IPS-18c (cell line): ENCODE measurements around the gene C2CD4D.

Source experiments
- H3K4me3 ChIP-seq: 2 replicates; pipeline ENCODE4 v1.7.0; 2013; ENCODE audit warnings: low read depth, mild to moderate bottlenecking, low read length, moderate library complexity; ENCODE audit not compliant: insufficient read depth
- H3K9me3 ChIP-seq: one replicate; pipeline ENCODE4 v1.6.1; 2013; ENCODE audit warnings: mild to moderate bottlenecking, low read length, moderate library complexity; ENCODE audit not compliant: control insufficient read depth, insufficient read depth

Gene C2CD4D

DNA sequence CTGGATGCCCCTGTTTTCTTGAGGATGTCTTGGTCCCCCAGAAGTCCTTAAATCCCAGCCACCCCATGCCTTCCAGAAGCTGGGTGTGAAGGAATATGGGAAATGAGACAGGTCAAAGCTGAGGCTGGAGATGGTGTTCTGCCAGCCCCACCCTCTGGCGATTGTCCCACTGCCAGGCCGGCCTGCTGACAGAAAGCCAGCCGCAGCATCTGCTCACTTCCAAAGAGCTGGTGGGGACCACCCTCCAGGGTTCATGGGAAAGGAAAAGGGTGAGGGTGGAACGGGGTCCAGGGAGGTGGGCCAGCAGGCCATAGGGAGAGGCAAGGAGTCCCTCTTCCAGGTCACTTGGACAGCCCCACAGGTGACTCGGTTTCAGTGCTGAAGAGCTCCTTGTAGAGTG is 32.5 kb downstream of the C2CD4D start:
- Histone ChIP-seq H3K9me3 (peaks cover 5% of the 10 kb centered on the region), H3K4me3 (no peak overlapping the region)

DNA sequence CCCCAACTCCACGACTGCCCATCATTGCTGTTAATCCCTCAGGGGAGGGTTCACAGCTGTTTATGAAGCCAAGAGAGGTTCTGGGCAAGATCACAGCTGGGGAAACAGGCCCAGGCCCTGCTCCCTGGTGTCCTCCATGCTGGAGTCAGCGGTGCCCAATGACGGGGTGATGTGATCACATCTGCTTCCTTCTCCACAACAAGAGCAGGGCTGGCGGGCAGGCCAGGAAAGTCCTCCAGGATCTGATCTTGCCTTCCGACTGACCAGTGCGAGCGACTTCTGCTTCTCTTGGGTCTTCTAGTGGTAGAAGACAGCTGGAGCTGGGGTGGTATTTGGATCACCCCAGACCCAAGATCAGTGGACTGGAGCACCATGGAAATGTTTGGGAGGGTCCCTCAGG is 33.5 kb downstream of the C2CD4D start:
- Histone ChIP-seq H3K4me3 (no peak overlapping the region), H3K9me3 (peaks cover 5% of the 10 kb centered on the region)

DNA sequence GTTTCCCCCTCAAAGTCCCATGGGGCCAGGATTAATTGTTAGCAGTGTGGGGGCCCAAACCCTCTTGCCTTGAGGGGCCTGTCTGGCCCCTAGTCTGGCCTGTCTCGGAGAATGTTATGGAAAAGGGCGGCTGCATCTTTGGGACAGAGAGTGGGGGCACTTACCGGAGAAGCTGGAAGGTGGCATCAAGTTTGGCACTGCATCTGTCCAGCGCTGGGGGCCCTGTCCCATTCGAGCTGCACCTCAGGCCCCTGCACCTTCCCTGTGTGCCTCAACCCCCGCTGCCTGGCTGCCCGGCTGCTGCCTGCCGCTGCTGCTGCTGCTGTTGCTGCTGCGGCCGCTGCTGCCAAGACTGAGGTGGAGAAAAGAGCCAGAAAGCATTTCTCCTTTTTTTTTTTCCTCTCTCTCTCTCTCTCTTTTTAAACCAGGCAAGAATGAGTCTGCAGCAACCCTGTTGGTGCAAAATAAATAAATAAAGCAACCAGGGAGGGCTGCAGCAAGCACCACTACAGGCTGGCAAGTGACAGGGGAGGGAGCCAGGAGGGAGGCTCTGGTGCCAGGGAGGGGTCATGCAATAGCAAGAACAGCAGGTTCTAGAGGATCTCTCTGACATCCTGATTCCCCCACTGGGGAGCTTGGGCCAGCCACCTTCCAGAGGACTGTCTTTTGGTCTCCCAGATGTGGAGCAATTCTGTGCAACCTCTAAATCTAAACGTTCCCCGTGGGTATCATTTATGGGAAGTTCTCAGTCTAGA is 34.4 kb downstream of the C2CD4D start, which contains the start of gene LINGO4:
Gene LINGO4, minus strand, starts transcription at position 354 of the 755 bp plus-strand sequence. CDS start 2,715 bp downstream, outside the sequence.
- no peak within 1 kb of the TSS for H3K4me3 ChIP-seq
- peaks cover 5% of the 10 kb centered on the region for H3K9me3 ChIP-seq

DNA sequence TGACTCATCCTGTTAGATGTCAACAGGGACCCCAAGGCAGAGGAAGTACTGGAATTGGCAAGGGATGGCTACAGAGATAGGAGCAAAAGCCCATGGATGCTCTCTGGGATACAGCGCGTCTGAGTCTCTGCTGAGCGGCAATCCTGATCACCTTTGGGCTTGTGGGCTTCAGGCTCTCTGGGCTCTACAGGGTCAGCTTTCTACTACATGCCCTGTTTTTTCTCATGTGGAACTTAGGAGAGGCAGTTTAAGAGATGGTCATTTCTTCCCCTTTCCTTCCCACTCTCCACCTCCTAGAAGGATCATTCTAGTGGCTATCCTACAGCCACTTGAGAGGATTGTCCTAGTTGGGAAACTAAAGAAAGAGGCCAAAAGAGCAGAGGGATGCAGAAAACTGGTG is 35.7 kb downstream of the C2CD4D start:
- no peak overlapping the region for H3K4me3 ChIP-seq
- H3K9me3 ChIP-seq, result peaks cover 5% of the 10 kb centered on the region

DNA sequence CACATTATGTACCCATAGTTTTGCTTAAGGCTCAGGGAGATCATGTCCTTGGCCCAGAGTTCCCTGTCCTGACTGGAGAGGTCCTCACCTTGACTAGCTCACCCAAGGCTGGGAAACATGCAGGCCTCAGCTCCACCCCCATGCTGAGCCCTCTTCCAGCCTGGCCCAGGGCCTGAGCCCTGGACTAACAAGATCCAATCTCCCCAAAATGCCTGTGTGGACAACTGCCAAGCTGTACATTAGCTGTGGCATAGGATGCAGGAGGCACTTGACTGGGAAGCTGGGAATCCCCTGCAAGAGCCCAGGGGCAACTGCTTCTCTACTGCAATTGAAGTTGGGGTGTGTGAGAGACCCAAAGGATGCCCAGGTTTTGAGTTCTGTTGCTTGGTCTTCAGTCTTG is 36.5 kb downstream of the C2CD4D start:
- Histone ChIP-seq H3K4me3 (no peak overlapping the region), H3K9me3 (peaks cover 5% of the 10 kb centered on the region)

DNA sequence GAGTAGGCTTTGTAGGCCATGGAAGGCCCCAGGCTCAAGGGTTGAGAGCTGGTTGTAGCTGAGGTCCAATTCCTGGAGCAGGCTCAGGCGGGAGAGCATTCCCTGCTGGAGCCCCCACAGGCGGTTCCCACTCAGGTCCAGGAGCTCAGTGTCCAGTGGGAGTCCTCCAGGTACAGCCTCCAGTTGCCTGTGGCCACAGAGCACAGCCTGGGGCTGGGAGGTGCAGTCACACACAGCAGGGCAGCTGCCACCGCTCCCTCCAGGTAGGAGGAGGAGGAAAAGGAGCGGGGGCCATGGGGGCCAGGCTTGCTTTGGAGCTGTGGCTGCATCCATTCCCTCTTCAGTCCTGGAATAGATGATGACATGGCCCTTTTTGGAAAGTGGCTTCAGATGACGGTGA is 37.2 kb downstream of the C2CD4D start:
- peaks cover 2% of the 10 kb centered on the region for H3K9me3 ChIP-seq
- no peak overlapping the region for H3K4me3 ChIP-seq

DNA sequence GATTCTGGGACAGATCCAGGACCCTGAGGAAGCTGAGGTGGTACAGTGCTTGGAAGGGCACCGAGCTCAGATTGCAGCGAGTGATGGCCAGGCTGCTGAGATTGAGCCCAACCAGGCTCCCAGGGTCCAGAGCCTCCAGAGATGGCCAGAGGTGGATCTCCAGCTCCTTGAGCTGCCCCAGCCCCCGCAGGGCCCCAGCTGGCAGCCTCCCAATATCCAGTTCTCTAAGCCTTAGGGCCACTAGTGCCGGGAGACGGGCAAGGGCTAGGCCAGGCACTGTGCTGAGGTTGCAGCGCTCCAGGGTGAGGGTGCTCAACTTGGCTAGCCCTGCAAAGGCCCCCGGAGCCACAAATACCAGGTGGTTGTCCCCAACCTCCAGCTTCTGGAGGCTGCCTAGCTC is 37.8 kb downstream of the C2CD4D start:
- Histone ChIP-seq H3K4me3 (no peak overlapping the region), H3K9me3 (peaks cover 2% of the 10 kb centered on the region)

DNA sequence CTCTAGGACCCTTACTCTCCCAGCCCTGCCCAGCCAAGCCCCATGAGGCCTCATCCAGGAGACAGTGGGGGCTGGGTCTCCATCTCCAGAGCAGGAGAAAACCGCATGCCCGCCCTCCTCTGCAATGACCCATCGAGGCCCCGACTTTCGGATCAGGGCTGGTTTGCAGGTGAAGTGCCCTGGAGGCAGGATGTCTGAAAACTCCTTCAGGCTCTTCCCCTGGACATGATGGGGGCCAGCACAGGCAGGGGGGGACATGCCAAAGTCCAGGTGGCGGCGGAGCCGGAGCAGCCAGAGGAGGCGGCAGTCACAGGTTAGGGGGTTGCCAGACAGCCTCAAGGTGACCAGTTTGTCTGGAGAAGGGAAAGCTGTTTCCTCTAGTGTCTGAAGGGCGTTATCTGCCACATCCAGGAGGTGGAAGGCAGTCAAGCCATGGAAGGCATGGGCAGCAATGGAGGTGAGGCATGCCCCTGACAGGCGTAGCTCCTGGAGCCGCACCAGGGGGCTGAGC is 38.3 kb downstream of the C2CD4D start:
- H3K4me3 ChIP-seq, result no peak overlapping the region
- H3K9me3 ChIP-seq, result peaks cover 2% of the 10 kb centered on the region

DNA sequence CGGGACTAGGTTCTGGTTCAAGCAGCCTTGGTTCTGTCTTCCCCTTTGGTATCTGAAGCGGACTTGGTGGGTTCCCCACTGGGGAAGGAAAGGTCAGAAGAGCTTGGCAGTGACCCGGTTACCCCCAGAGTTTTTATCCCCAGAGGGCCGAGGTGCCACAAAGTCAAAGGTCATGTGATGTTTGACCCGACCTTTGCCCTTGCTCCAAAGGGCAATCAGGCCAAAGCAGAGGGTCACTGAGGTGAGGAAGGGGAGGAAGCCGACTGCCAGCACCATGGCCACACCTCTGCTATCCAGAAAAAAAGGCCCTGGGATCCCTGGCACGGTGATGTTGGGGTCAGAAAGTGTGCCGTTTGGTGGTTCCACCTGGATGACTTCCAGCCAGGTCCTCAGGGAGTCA is 38.8 kb downstream of the C2CD4D start:
- Histone ChIP-seq H3K4me3 (no peak overlapping the region), H3K9me3 (peaks cover 2% of the 10 kb centered on the region)

DNA sequence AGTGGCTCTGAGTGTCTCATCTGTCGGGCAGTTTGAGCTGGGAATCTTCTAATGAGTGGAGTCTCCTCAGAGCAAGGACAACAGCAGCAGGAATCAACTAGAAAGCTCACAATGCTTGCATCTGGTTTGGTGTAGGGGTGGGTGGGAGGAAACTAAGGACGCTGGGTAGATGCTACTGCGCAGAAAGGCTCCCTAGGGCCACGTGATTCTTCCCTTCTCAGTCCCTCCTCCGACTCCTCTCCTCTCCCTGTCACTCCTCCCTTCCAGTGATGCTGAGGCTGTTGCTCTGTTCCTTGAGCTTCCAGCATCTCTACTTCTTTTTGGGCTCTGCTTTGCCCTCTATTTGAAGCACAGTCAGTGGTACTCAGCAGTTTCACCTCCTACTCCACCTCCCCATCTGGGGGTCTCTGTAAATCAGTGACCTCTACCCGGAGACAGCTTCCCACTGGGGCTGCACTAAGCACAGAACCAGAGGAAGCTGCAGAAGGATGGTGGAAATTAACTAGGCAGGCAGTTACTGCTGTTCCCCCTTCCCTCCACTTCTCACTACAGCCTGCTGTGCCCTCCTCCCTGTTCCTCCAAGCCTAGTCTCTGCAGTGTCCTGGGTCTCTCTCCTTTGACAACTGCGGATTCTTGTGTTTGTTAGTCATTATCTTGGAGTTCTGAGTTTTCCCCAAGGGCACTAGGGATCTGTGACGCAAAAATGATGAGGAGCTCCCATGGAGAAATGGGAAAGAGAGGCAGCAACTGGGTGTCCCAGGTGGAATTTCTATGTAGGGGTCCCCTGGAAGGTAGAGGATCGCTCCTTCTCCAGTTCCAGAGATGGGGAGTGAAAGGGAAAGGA is 40.2 kb downstream of the C2CD4D start:
- no peak overlapping the region for H3K4me3 ChIP-seq
- peaks cover 2% of the 10 kb centered on the region for H3K9me3 ChIP-seq

DNA sequence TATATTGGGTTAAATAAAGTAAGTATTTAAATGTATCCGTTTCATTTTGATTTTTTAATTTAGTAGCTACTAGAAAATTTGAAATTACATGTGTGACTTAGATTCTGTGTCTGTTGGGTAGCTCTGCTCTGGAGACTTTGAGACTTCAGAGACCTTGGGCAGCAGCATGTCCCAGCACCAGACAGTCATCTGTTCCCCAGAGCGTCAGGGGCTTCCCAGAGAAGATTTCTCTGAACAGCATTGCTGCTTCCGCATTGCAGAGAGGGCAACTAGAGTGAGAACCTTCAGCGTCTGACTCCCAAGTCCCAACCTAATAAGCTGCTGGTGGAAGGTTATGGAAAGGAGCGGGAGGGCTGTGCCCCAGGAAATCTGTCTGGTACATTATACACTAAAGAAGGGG is 41.0 kb downstream of the C2CD4D start:
- H3K9me3 ChIP-seq, result peaks cover 1% of the 10 kb centered on the region
- H3K4me3 ChIP-seq, result no peak overlapping the region

DNA sequence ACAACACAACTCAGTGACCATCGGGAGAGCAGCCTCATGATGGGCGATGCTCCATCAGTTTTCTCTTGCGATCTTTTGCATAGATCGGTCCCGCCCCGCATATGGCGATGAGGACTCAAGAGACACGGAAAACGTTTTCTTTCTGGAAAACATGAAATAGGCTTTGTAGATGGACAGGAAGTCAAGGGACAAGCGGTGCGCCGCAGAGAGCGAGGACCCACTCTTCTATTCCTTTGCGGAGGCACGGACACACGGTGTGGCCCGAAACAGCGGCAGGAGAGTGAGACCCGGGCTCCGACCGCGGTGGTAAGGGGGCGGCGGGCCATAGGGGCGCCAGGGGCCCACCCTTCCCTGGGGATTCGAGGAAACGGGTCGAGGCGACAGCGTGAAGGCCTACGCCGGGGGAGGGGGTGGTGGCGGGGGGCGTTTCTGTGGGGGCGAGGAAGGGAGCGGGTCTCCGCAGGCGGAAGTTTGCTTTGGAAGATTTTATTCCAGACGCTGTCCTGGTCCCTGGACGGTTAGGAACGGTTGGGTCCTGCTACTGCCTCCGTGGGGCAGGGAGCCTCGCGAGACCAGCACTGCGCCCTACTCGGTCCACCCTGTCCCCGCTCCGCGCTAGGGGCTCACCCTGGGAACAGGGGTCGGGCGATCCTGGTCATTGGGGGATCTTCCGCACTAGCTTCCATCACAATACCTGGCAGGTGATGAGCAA is 48.5 kb downstream of the C2CD4D start:
- H3K9me3 ChIP-seq, result no peaks in the 10 kb centered on the region
- H3K4me3 ChIP-seq, result peak overlapping the region; percentile 94

DNA sequence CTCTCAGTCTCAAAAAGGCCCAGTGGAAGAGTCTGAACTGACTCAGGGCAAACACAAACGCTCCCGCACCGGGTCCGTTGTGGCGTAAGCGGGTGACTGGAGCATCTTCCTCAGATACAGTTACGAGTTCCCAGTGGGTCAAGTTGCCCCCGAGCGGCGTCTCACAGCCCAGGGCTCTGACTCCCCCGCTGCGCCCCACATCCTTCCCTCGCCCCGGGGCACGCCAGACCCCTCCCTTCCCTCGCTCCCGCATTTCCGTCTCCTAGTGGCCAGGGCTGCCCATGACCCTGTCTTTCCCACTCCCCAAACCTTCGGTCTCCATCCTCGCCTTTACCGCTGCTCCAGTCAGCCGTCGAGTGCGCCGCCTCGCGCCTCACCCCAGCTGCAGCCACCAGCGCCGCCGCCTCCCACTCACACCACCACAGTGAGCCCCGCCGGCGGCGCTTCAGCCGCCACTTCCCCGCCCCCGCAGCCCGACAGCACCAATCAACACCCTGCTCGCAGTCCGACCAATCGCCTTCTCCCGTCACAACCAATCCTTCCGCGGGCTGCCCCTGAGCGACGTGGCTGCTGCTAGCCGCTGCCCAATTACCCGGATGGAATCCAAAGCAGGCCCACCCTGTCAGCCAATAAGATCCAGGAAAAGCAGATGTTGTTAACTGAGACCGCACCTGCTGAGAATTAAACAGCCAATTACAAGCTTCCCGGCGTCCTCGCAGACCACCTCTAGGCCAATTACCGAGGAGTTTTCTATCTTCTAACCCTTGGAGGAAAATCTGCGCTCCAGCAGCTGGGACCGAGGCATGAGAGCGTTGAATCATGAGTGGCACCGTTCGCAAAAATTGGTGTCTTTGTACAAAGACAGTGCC is 49.3 kb downstream of the C2CD4D start, which contains the start of gene TDRKH:
Gene TDRKH, minus strand, starts transcription at position 430 of the 869 bp plus-strand sequence. CDS start 7,478 bp downstream, outside the sequence.
- H3K4me3 ChIP-seq, result peak within 1 kb of the TSS; percentile 94
- H3K9me3 ChIP-seq, result no peaks in the 10 kb centered on the region
